Activated gamma-delta T cell (primary cell): ENCODE results near the gene ORC3.
A peak's percentile ranks its signal among the peaks of the same experiment; 100 is the strongest.

ENCODE experiments used
- DNase-seq: peaks from one replicate; lab custom pipeline; 2025; lab: John Stamatoyannopoulos, UW
- total RNA-seq, 2 donors: gene quantifications; one replicate each; lab custom pipeline; 2026; lab: John Stamatoyannopoulos, UW

ORC3 gene
- total RNA-seq: 45.5 to 48.2 reads per million in 2 donors

DNA sequence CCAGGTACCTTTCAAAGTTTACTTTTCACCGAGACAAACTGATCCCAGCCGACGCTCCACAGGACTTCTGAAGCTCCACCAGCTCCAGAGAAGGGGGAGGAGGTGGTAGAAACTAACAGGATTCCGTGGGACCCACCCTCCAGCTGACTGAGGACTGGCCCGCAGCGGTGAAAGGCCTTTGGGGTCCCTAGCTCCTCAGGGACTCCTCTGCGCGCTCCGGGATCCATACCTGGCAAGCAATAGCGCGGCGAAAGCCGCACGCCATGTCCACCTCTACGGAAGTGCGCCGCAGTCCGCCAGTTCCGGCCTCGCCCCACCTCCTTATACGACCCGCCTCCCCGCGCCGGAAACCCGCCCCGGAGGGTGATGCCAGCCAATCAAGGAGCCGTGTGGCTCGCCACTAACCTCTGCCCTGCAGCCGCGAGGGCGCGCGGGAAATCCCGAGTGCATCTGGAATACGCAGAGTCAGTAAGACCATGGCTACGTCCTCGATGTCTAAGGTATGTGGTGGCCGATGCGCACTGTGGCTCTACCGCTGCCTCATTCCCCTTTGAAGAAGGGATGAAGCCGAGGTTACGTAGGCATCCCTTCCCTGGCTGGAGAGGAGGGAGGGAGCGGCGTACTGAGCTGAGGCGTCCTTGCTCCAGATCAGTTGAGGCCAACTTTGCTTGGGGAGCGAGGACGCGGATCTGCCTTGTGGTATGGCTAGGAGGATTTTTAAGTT is at the start of gene ORC3, which contains the start of gene RARS2:
TSS of gene ORC3 (plus strand) at position 443 of the 724 bp plus-strand sequence. CDS start at position 477, 34 bp downstream.
TSS of gene RARS2 (minus strand) at position 295 of the 724 bp plus-strand sequence. CDS start at position 265, 30 bp downstream.
- peak; percentile 92 for DNase-seq

DNA sequence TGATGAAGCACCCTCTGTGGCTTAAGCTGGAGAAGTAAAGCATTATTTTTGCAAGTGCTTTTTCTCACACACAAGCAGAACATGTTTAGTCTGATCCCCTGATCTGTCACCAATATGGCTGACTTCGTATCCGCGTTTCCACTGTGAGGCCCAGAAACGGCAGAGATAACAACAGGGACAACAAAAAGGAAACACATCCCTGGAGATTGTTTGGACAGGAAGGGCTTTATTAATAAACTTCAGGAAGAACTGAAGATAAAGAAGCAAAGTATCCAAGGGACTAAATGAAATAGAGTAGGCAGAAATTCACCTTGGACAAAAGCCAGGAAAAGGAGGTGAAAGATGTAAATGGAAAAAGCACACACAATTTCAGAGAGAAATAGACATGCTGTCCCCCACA is 49.4 kb upstream of the ORC3 start:
- no peak for DNase-seq

DNA sequence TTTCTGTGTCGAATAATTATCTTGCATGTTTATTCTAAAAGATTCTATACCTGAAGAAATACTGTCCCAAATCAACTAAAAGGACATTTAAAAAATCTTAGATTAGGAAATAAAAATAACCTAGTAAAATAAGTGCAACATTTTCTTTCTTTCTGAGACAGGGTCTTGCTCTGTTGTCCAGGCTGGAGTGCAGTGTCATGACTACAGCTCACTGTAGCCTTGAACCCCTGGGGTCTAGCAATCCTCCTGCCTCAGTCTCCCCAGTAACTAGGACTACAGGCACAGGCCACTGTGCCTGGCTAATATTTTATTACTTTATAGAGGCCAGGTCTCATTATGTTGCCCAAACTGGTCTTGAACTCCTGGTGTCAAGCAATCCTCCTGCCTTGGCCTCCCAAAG is 48.9 kb upstream of the ORC3 start:
- DNase-seq: no peak

DNA sequence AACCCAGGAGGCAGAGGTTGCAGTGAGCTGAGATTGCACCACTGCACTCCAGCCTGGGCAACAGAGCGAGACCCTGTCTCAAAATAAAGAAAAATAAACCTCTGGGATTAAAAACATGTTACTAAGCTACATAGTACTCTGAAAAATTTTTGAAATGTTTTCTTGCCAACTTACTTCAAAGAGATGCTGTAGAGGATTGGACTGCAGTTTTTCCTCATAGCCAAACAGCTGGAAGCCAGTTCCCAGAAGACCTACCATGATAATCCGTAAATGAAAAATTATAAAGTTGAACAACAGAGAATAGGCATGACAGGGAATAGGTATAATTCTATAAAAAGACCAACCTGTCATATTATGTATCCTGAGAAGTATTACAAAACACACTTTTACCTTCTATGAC is 48.2 kb upstream of the ORC3 start:
- DNase-seq: no peak

DNA sequence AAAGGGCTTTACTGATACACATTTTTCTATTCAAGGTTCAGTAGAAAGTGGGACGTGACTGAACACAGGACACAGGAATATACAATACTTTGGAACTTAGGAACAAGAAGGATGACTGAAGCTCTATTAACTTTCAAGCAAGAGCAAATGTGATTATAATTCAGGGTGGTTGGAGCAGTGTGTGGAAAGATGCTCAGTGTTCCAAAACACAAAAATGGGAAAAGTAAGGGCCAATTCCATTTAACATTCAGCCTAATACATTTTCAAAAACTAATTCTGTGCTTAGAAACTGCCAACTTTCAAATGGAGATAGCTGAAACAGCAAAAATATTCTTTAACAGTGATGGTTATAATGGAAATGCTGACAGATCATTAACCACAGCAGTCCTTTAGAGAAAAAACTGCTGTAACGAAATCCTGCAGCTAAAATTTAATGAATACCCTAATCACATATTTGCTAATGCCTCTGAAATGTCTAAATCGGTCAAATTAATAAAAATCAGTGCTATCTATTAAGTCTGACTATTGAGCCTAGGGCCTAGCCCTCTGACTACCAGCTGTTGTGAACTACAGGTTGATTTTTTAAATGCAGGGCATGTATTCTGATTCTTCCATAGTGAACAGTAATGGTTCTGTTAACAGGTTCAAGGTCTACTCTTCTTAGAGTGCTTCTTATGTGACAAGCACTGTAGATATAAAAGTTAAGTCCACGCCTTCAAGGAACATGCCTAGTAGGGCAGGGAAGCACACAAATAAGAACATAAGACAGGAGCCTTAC is 46.0 kb upstream of the ORC3 start:
- no peak for DNase-seq

DNA sequence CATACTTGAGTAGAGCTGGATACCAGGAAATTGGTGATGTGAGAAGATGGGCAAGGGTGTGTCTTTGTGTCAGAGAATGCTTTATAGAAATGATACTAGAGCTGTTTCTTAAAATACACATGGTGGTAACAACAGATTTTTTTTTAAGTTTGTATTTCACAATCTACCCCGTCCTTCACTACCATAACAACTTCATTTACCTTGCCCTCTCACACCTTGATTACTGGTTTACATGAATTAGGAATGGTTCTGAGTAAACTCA is 45.5 kb upstream of the ORC3 start:
- DNase-seq: no peak

DNA sequence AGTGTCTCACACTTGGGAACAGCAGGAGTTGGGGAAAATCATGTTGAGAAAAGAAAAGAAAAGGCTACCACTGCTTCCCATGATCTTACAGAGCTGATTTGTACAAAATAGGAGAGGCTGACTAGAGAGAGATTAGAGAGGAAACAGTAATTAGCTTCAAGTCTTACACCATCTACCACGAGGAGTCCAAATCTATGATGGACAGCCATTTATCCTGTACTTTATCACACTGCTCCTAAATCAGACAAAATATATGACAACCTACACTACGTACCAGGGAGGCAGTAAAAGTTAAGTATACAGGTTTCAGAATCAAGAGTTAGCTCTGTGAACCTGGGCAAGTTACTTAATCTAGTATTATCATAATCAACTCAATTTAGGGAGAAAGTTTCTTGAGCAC is 38.1 kb upstream of the ORC3 start:
- no peak for DNase-seq

DNA sequence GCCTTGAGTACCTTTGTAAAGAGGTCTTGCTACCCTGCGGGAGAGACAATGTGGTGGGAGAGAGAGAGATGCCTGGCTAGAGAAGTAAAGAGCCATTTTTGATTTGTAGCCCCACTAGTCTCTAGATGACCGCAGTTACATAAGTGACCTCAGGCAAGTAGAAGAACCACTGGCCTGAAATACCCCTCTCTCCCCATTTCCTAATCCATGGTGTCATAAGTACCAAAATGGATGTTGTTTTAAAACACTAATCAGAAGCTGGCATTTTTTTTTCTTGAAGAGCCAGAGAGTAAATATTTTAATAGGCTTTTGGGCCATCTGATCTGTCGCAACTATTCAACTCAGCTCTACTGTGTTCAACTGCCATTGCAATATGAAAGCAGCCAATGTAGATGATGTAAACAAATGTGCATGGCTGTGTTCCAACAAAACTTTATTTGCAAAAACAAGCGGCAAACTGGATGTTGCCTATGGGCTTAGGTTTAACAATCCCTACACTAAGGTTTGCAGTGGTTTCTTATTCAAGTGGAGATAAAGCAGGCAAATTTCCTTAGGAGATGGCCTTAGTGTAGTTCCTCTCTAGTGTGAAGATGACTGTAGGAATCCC is 36.7 kb upstream of the ORC3 start:
- no peak for DNase-seq

DNA sequence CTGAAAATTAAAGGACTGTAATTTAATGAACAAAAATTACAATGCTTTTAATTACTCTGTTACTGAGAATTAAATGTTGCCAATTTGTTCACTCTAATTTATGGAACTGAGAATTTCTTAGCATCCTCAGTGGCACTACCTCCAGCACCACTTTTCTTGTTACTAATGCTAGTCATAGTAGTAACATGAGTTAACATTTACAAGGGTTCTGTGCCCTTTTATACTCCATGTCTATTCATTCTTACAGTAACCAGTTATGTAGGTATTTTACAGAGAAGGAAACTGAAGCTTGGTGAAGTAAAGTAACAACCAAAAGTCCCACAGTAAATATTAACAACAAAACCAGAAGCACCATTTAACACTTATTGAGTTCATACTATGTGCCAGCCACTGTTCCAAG is 34.4 kb upstream of the ORC3 start:
- DNase-seq: no peak

DNA sequence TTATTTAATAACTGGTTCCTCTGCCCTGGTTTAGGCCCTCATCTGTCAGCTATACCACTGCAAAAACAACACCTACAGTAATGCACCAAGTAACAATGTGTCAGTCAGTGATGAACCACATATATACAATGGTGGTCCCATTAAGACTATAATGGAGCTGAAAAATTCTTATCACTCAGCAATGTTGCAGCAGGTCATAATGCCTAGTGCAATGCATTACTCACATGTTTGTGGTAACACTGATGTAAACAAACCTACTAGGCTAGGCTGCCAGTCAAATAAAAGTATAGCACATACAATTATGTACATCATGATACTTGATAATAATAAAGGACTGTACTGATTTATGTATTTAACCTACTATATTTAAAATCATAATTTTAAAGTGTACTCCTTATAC is 31.5 kb upstream of the ORC3 start:
- no peak for DNase-seq

DNA sequence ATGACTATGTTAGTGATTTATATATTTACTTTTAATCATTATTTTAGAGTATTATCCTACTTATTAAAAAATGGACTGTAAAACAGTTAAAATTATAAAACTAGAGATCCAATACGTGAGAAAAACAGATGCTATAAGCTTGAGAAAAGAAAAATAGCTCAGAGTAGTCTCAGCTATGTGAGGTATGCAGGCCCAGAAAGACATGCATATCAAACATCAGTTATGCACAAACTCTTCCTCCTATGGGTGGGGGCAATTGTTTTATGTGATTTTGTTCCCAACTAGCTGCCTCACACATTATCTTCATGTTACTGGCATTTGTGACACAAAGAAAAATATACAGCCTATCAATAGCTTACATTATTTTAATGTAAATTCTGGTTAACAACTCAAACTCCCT is 28.9 kb upstream of the ORC3 start:
- DNase-seq: no peak

DNA sequence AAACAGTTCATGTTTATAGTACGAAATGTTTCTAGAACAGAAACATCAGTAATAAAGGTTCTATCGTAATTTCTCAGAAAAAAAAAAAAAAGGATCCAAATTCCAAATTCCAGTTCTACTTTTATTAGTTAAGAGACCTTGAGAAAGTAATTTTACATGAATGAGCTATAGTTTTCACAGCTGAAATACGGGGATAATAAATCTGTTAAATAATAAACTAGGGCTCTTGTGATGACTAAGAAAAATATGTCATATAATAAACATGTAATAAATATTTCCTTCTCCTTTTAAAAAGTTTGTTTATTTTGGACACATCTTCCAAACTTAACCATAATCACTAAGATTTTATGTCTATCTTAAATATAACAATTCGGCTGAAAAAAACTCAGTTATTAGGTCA is 17.9 kb upstream of the ORC3 start:
- no peak for DNase-seq

DNA sequence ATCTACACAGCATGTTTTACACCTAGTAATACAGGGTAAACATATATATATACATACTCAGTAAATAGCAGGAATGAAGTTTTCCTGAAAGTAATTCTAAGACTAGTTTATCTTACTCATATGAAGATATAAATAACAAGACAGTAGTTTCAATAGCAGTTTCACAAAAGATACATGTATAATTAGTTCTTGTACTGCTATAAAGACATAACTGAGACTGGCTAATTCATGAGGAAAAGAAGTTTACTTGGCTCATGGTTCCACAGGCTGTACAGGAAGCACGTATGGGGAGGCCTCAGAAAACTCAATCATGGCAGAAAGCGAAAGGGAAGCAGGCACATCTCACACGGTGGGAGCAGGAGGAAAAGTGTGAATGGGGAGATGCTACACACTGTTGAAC is 17.1 kb upstream of the ORC3 start:
- DNase-seq: no peak

DNA sequence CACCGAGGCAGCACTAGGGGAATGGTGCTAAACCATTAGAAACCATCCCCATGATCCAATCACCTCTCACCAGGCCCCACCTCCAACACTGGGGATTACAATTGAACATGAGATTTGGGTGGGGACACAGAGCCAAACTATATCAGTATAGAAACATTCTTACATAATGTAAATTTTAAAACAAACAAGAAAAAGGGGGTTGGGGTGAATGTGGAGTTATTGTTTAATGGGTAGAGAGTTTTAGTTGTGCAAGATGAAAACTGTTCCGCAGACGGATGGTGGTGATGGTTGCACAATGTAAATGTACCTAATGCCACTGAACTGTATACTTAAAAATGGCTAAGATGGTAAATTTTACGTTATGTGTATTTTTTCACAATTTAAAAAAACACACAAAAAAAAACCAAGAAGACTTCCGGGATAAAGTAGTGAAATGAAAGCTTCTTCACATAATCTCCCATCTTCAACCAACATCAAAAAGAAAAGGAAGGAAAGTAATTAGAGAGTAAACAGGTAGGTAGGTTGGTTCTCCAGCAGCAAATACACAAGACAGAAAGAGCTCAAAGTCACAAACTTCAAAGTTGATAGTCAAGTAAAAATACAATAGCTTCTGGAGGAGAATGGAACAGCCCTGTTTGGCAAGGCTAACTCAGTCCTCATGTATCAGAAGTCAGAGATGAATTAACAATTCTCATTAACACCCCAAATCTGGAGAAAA is 16.5 kb upstream of the ORC3 start:
- no peak for DNase-seq

DNA sequence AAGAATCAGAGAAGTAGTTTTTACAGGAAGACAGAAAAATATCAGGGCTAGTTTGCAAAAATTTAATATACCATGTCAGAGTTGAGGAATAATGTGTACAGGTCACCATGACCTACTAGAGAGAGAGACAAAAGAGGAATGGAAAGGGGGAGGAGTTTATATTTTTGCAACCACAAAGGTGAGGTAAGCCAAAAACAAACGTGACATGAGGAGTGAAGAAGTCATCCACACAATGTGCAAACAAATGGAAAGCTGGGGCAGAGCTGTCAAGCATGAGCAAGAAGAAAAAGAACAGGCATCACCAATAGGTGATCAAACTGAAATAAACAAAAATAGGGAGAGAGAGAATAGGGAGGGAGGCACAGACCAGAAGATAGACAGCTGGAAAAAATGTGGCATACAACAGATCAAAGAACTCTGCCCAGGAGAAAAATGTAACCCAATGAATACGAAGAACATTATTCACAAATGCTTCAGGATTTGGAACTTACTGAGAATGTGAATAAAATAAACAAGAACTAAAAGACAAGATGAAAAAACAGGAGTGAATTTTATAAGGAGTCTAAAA is 15.6 kb upstream of the ORC3 start:
- no peak for DNase-seq

DNA sequence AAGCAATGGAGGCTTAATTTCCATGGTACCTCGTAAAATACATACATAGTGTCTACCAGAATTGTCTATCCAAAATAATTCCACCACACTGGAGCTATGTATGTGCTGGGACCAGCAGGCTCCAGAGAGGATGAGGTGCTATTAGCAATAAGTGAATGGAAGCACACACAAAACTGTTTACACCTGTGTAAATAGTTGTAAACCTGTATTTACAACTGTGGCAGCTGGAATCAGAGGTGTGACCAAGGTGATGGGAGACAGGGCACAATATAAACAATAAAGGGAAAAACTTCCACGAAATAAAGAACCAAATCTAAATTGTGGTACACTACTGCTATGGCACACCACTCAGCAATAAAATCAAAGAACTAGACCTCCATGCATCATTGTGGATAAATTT is 14.5 kb upstream of the ORC3 start:
- no peak for DNase-seq

DNA sequence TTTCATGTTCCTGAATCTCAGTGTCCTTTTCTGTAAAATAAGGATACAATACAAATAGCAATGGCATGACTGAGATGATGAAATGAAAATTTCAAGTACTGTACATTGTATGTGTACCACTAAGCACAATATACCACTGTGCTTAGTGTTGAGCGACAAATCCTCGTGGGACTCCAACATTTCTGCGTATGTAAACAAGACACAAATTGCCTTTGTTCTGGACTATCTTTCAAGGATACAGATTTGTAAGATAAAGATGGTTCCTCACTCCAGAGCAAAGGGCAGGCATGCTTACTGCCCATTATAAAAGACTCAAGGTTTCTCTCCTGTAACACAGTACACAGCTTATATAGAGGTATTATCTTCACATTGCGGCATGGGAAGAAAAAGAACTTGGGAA is 6.1 kb upstream of the ORC3 start:
- DNase-seq: no peak

DNA sequence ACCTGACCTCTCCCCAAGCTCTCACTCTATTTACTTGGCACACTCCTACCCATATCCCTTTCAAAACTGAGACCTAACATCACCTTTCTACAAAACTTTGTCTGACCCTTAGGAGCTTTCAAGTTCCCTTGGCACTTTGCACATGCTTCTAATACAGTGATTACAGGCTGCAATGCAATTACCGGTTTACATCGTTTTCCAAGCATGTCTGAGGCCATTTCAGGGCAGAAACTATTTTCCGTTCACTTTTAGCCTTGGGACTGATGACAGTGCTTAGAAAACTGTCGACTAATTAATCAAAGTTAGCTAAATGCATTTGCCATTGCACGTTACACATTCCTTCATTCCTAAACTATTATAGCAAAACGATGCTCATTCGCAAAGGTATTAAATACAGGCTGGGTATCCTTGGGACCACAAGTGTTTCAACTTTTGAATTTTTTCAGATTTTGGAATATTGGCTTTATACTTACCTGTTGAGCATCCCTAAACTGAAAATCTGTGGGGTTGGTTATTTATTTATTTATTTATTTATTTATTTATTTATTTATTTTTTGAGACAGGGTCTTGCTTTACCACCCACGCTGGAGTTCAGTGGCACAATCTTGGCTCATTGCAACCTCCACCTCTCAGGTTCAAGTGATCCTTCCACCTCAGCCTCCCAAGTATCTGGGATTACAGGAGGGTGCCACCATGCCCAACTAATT is 3.4 kb upstream of the ORC3 start:
- no peak for DNase-seq

DNA sequence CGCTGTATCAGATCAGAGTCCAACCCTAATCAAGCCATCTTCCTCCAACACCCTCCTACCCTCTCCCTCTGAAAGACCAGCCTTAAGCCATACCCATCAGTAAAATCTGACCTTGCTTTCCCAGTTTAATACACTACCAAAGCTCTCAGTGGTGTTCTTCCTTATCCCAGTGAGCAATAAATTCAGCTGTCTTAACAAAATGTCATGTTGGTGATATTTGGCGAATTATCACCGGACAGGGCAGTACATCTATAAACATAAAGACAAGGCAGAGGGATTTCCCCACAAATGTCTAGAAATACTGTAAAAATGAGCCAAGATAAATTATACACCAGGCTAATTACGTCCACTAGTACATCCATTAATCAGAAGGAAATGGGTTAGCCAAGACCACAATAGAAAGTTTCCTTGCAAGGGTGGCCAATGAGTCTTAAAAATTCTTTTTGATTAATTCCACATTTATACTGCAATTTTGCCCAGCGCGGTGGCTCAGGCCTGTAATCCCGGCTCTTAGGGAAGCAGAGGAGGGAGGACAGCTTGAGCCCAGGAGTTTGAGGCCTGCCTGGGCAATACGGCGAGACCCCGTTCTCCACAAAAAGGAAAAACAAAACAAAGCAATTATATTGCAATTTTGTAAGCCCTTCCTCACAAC is 1.1 kb upstream of the ORC3 start:
- DNase-seq: no peak

DNA sequence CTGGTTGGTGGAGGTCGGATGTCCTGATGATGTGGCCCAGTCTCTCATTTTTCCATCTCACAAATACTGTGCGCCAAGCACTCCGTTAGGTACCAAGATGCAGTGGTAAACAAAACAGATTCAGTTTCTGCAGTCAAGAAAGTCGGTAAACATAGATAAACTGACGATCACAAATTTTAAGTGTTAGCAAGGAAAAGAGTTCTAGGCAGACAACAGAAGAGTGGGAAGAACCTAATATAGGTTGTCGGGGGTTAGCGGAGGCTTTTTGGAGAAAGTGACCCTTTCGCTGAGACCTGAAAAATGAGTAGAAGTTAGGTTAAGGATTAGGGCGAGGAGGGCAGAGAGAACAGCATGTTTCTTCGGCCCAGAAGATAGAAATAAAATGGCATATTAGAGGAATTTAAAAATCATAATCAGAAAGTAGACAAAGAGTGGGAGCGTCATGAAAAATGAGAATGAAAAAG is 514 bp downstream of the ORC3 start:
- DNase-seq: no peak

DNA sequence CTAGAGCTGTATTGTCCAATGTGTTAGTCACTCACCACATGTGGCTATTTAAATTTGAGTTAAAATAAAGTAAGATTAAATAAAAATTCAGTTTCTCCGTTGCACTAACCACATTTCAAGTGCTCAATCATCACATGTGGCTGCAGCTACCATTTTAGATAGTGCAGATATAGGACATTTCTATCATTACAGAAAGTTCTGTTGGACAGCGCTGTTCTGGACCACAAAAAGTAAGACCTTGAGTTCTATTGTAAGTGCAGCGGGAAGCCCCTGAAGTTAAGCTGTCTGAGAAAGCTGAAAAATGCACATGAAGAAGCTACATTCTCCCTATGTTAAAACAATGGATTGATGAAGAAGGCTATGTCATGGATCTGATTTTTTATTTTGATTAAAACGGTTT is 1.1 kb downstream of the ORC3 start:
- no peak for DNase-seq
